ENCODE data around the gene PSMC2. TPM values are rescaled to one million over a fixed set of nuclear protein-coding genes. Genes with fewer than 3 reads are reported as not detected.

The PSMC2 gene
- total RNA-seq, 6 experiments from 2014 or later = 71.3 to 96.6 (median 78.2) TPM

DNA sequence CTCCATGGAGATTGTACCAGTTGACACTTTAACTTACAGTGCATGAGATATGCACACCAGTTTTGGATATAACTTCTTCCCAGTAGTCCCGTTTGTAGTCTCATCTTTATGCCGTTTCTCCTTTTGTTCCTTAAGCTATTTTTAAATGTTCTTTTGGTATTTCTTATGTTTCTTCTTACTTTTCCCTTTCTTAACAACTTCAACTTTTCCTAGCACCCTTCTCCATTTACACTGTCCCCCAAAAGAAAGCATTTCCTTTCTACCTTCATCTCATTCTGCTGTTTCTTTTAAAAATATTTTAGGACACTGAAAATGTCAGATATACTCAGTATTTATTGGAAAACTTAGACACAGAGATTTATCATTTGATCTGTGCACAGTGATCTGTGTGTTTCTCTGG lies 1.5 kb downstream of the PSMC2 start:
- Histone ChIP-seq H3K4me1 (peaks cover 0 to 22% (median 10%) of the 10 kb centered on the region in 4 donors), H3K27ac (no peak overlapping the region), H3K4me3 (peak overlapping the region; percentile 56 to 84 (median 75)), H3K36me3 (peaks cover 0 to 6% (median 3%) of the 10 kb centered on the region in 4 donors), H3K9me3 (no peaks in the 10 kb centered on the region), H3K27me3 (no peaks in the 10 kb centered on the region)
- intact Hi-C loops (cut with DNase I) = no loop called here
- DNase-seq = no peak
- no peak for ATAC-seq
- WGBS (ENCODE audit: insufficient coverage, low coverage, low lambda C conversion rate, missing lambda C conversion rate) = 28% methylated on average over 2 of the region's 2 CpGs
- TF ChIP-seq, protein P1, sequence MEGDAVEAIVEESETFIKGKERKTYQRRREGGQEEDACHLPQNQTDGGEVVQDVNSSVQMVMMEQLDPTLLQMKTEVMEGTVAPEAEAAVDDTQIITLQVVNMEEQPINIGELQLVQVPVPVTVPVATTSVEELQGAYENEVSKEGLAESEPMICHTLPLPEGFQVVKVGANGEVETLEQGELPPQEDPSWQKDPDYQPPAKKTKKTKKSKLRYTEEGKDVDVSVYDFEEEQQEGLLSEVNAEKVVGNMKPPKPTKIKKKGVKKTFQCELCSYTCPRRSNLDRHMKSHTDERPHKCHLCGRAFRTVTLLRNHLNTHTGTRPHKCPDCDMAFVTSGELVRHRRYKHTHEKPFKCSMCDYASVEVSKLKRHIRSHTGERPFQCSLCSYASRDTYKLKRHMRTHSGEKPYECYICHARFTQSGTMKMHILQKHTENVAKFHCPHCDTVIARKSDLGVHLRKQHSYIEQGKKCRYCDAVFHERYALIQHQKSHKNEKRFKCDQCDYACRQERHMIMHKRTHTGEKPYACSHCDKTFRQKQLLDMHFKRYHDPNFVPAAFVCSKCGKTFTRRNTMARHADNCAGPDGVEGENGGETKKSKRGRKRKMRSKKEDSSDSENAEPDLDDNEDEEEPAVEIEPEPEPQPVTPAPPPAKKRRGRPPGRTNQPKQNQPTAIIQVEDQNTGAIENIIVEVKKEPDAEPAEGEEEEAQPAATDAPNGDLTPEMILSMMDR (IDR thresholded peaks at IDR 0.05) = no peak
- TF ChIP-seq POLR2A (IDR thresholded peaks at IDR 0.05) = no peak

DNA sequence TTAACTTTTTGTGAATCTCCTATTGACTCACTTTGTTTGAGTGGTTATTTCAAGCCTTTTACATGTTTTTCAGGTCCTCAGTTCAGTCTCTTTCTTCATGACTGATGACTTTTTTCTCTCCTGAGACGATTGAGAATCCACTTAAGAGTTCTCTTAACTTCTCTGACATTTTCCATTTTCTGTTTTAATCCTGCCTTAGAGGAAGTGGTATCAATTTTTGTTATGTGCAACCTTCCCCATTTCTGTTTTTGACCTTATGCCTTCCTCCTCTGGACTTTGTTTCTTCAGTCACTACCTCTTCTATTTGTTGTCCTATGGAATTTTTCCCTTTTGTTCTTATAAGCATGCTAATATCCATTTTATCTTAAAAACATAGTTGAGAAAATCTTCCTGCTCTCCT lies 2.4 kb downstream of the PSMC2 start:
- Histone ChIP-seq H3K4me3 (no peak overlapping the region), H3K9me3 (no peaks in the 10 kb centered on the region), H3K27me3 (no peaks in the 10 kb centered on the region), H3K27ac (no peak overlapping the region), H3K36me3 (peaks cover 0 to 13% (median 5%) of the 10 kb centered on the region in 4 donors), H3K4me1 (peaks cover 0 to 22% (median 9%) of the 10 kb centered on the region in 4 donors)
- 38% methylated on average over 1 of the region's 1 CpG for WGBS (ENCODE audit: insufficient coverage, low coverage, low lambda C conversion rate, missing lambda C conversion rate)
- ATAC-seq (no peak), DNase-seq (no peak)
- TF ChIP-seq, protein P1 (IDR thresholded peaks at IDR 0.05) = no peak
- TF ChIP-seq POLR2A (IDR thresholded peaks at IDR 0.05) = no peak
- intact Hi-C loops (cut with DNase I) = no loop called here

DNA sequence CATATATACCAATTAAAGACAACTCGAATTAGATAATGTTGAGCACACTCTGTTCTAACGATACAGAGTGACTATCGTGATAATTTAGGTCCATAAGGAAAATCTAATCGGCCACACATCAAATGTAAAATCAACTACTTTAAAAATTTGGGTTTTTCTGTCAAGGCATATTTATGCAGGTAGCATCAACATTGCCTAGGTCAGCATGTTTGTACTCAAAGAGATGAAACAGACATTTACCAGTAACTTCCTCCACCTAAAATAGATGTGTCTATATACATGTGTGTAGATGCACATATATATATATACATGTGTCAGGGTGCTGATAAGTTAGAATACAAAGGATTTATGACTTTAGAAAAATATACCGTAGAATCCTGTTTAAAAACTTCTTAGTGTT lies 22.0 kb downstream of the PSMC2 start:
- H3K27ac ChIP-seq = no peak overlapping the region
- H3K27me3 ChIP-seq = no peaks in the 10 kb centered on the region
- intact Hi-C loops (cut with DNase I) = no loop called here
- H3K36me3 ChIP-seq = peaks cover 5 to 54% (median 31%) of the 10 kb centered on the region in 4 donors
- ATAC-seq = no peak
- no peaks in the 10 kb centered on the region for H3K9me3 ChIP-seq
- no peak overlapping the region for H3K4me3 ChIP-seq
- WGBS (ENCODE audit: insufficient coverage, low coverage, low lambda C conversion rate, missing lambda C conversion rate) = 85% methylated on average over 5 of the region's 5 CpGs
- DNase-seq = no peak
- H3K4me1 ChIP-seq = no peaks in the 10 kb centered on the region
- TF ChIP-seq, protein P1 (IDR thresholded peaks at IDR 0.05) = no peak
- TF ChIP-seq POLR2A (IDR thresholded peaks at IDR 0.05) = no peak

DNA sequence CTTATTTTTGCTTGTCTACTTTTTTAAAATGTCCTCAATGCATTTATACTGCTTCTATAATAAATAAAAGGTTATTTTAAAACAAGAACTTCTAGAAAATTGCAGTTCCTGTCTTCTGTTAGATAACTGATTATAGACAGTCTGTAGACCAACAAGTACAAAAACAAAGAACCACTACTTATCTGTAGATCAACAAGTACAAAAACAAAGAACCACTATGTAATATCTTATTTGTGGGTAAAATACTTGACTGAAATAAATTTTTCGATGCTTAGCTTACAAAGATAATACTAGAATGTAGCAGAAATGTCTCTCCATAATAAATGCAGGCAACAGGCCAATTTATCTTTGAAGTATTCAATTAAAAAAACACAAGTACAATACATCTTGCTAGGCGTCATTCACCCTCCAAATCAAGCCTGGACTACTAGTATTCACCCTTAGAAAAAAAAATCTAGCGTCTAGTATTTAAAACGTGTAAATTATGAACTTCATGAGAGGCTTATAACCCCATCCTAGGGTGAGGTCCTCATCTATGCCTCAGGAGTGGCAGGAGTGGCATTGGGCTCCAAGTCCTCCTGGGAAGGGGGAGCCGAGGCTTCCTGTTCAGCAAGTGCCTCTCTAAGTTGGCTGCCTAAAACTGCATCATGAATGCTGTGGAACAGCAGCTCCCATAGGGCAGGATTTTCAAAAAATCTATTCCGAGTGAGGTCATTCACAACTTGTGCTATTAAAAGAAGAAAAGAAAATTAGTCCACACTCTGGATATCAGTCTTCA lies 26.6 kb downstream of the PSMC2 start:
- Histone ChIP-seq H3K4me1 (no peaks in the 10 kb centered on the region), H3K9me3 (no peaks in the 10 kb centered on the region), H3K36me3 (peaks cover 0 to 8% (median 3%) of the 10 kb centered on the region in 4 donors), H3K4me3 (no peak overlapping the region), H3K27me3 (no peaks in the 10 kb centered on the region), H3K27ac (no peak overlapping the region)
- no peak for ATAC-seq
- 64% methylated on average over 6 of the region's 6 CpGs for WGBS (ENCODE audit: insufficient coverage, low coverage, low lambda C conversion rate, missing lambda C conversion rate)
- no peak for DNase-seq
- TF ChIP-seq, protein P1 (IDR thresholded peaks at IDR 0.05) = no peak
- TF ChIP-seq POLR2A (IDR thresholded peaks at IDR 0.05) = no peak
- intact Hi-C loops (cut with DNase I) = no loop called here

Measured in right lobe of liver (tissue), 6 donors.